Fibroblast of lung (primary cell): ENCODE measurements around the gene RFC4. TPM values are rescaled to one million over a fixed set of nuclear protein-coding genes. Genes with fewer than 3 reads are reported as not detected.

Source experiments
- DNase-seq, 2 donors: peaks; one replicate each; pipeline versions ENCODE4 v3.0.0 to v3.0.0-alpha.2; 2010; ENCODE audit warnings: low read depth in 2 of 2
- H2AFZ ChIP-seq: 2 replicates; pipeline ENCODE4 v1.5.1; 2012; ENCODE audit warnings: low read length, control low read depth, inconsistent platforms
- H3K27ac ChIP-seq: 2 replicates; pipeline ENCODE4 v1.5.1; 2011; ENCODE audit warnings: low read length, control low read depth; ENCODE audit not compliant: insufficient read depth
- H3K27me3 ChIP-seq: 2 replicates; pipeline ENCODE4 v1.5.1; 2011; ENCODE audit warnings: mild to moderate bottlenecking, low read length; ENCODE audit not compliant: control insufficient read depth, insufficient read depth
- H3K36me3 ChIP-seq: 2 replicates; pipeline ENCODE4 v1.5.1; 2011; ENCODE audit warnings: low read length; ENCODE audit not compliant: control insufficient read depth, insufficient read depth
- H3K4me1 ChIP-seq: 2 replicates; pipeline ENCODE4 v1.5.1; 2011; ENCODE audit warnings: low read length; ENCODE audit not compliant: control insufficient read depth, insufficient read depth; ENCODE audit errors: extremely low read depth
- H3K4me2 ChIP-seq: 2 replicates; pipeline ENCODE4 v1.5.1; 2011; ENCODE audit warnings: low read length, control low read depth; ENCODE audit not compliant: insufficient read depth; ENCODE audit errors: extremely low read depth
- H3K4me3 ChIP-seq, 4 experiments: fragments of 200-600 bp in 1 of 4; sonication (generic) in 1 of 4; replicated peaks in 1 of 4; 2 replicates each; pipeline ENCODE4 v1.5.1; 2011 to 2016; ENCODE audit warnings: low read length in 4 of 4, low read depth in 3 of 4, mild to moderate bottlenecking in 3 of 4, control low read depth in 2 of 4, inconsistent platforms in 1 of 4, mixed read lengths in 1 of 4; ENCODE audit not compliant: insufficient read depth in 1 of 4; ENCODE audit errors: control extremely low read depth in 1 of 4
- H3K79me2 ChIP-seq: 2 replicates; pipeline ENCODE4 v1.5.1; 2012; ENCODE audit warnings: mild to moderate bottlenecking, low read length, inconsistent platforms; ENCODE audit not compliant: control insufficient read depth, insufficient read depth
- H3K9ac ChIP-seq: 2 replicates; pipeline ENCODE4 v1.5.1; 2011; ENCODE audit warnings: mild to moderate bottlenecking, low read length, control low read depth; ENCODE audit not compliant: insufficient read depth
- H3K9me3 ChIP-seq: 2 replicates; pipeline ENCODE4 v1.5.1; 2012; ENCODE audit warnings: low read depth, low read length; ENCODE audit not compliant: control insufficient read depth, insufficient read depth
- H4K20me1 ChIP-seq: 2 replicates; pipeline ENCODE4 v1.5.1; 2011; ENCODE audit warnings: low read length; ENCODE audit not compliant: control insufficient read depth, insufficient read depth; ENCODE audit errors: extremely low read depth
- CTCF ChIP-seq, 2 donors: IDR thresholded peaks in 1 of 2; conservative IDR thresholded peaks in 1 of 2; 1 replicate in 1 of 2; 2 replicates in 1 of 2; pipeline ENCODE4 v1.5.1; 2011 to 2012; ENCODE audit warnings: low read length in 2 of 2, control low read depth in 1 of 2, inconsistent platforms in 1 of 2, low read depth in 1 of 2, mild to moderate bottlenecking in 1 of 2
- EZH2 ChIP-seq: IDR thresholded peaks from 2 replicates; pipeline ENCODE4 v1.5.1; 2012; ENCODE audit warnings: low read length, control low read depth, mild to moderate bottlenecking; ENCODE audit errors: missing control alignments
- polyA plus RNA-seq, 2 donors: library from polyadenylated mRNA; depleted of rRNA in 1 of 2; stranded (reverse) in 1 of 2; unstranded in 1 of 2; fragments of >200 nt; gene quantifications; 2 replicates each; pipeline ENCODE4 v1.2.1, GENCODE V29; 2011 to 2012; ENCODE audit warnings: missing spikeins in 1 of 2
- total RNA-seq: library from RNA; depleted of rRNA; stranded (reverse); fragments of >200 nt; gene quantifications from 2 replicates; pipeline ENCODE4 v1.2.1, GENCODE V29; 2014

RFC4 gene
- total and polyA plus RNA-seq, 2 donors (not counting 1 experiment from before 2014, with no cell fraction given), result 15.0 to 16.8 TPM

- Histone ChIP-seq H3K27me3 (no peaks in the 10 kb centered on the region), H3K4me2 (no peak overlapping the region), H2AFZ (no peak overlapping the region), H3K4me3 (no peak overlapping the region), H3K36me3 (peaks cover 16% of the 10 kb centered on the region), H3K9ac (no peak overlapping the region), H3K79me2 (peaks cover 38% of the 10 kb centered on the region), H3K27ac (no peak overlapping the region), H3K4me1 (no peaks in the 10 kb centered on the region), H3K9me3 (no peaks in the 10 kb centered on the region), H4K20me1 (peaks cover 8% of the 10 kb centered on the region)
- DNase-seq, result peak in 1 of 2 donors; percentile 22
- TF ChIP-seq EZH2 (no peak), CTCF (conservative IDR thresholded peaks at IDR 0.05 in 1 of 2, IDR thresholded peaks at IDR 0.05 in 1 of 2; ENCODE audit: low read depth in 1 of 2, low read length in 2 of 2) (no peak)
These were observed 16.6 kb downstream of the RFC4 start for GRCh38 chr3:186789554-186790260.

DNA sequence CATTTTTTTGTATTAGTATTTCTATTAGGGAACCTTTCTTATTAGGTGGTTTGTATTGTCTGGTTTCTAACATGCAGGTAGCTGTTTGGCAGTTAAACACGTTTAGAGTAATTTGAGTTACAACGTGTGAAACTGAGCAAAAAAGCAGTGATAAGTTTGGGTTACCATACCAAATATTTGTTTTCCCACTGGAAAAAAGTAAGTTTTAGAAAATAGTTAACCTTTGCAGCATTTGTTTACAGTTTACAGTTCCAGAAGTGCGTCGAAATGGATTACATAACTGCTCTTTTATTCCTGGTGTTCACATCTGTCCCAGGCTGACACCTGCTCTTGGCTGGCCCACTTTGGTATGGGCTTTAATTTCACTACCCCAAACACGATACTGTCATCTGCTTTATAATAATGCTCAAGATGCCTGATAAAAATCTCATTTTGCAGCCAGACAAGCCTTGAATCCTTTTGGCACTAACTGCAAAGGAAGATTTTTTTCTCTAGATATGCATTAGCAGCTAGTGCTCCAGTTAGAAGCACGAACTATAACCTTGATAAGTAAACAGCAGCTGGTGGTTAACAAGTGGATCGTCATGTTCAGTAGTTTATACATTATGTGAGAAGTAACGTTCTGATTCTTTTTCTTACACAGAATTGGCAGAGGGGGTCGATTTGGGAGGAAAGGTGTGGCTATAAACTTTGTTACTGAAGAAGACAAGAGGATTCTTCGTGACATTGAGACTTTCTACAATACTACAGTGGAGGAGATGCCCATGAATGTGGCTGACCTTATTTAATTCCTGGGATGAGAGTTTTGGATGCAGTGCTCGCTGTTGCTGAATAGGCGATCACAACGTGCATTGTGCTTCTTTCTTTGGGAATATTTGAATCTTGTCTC, 17.6 kb downstream of the RFC4 start:
- no peak for DNase-seq
- H3K79me2 ChIP-seq, result peaks cover 47% of the 10 kb centered on the region
- H3K4me1 ChIP-seq, result no peaks in the 10 kb centered on the region
- no peak overlapping the region for H3K27ac ChIP-seq
- H2AFZ ChIP-seq, result no peak overlapping the region
- H3K4me3 ChIP-seq, result peak overlapping the region in 1 of 4 experiments; percentile 5
- H3K36me3 ChIP-seq, result peaks cover 22% of the 10 kb centered on the region
- TF ChIP-seq EZH2, result no peak
- TF ChIP-seq CTCF (conservative IDR thresholded peaks at IDR 0.05 in 1 of 2, IDR thresholded peaks at IDR 0.05 in 1 of 2; ENCODE audit: low read depth in 1 of 2, low read length in 2 of 2), result peak in 1 of 2 donors; percentile 1
- no peaks in the 10 kb centered on the region for H3K9me3 ChIP-seq
- no peaks in the 10 kb centered on the region for H3K27me3 ChIP-seq
- no peak overlapping the region for H3K9ac ChIP-seq
- peak overlapping the region; percentile 1 for H3K4me2 ChIP-seq
- peaks cover 14% of the 10 kb centered on the region for H4K20me1 ChIP-seq
